ENCODE data around the gene YPEL2.

Gene YPEL2

GRCh38 chr17:59366773-59367656 is 35.6 kb downstream of the YPEL2 start (continued):
- TF ChIP-seq ZBTB6 (tag by site-specific recombination; IDR thresholded peaks at IDR 0.05) (no peak), ZNF362 (tag by site-specific recombination; IDR thresholded peaks at IDR 0.05) (no peak), ZNF133 (tag by site-specific recombination; IDR thresholded peaks at IDR 0.05) (no peak), ZNF211 (tag by site-specific recombination; IDR thresholded peaks at IDR 0.05; ENCODE audit: low read depth) (no peak), ZNF791 (tag by site-specific recombination; IDR thresholded peaks at IDR 0.05) (no peak), PRDM1 (tag by site-specific recombination; IDR thresholded peaks at IDR 0.05) (no peak), ZNF423 (tag by site-specific recombination; IDR thresholded peaks at IDR 0.05) (no peak), ZFP41 (tag by site-specific recombination; IDR thresholded peaks at IDR 0.05; ENCODE audit: borderline replicate concordance) (no peak), PRDM4 (tag by site-specific recombination; IDR thresholded peaks at IDR 0.05) (peak; percentile 92), ZNF221 (tag by site-specific recombination; IDR thresholded peaks at IDR 0.05; ENCODE audit: borderline replicate concordance) (no peak), ZBTB10 (tag by site-specific recombination; IDR thresholded peaks at IDR 0.05) (no peak), ZNF223 (tag by site-specific recombination; IDR thresholded peaks at IDR 0.05) (no peak)
- TF ChIP-seq, protein P1, sequence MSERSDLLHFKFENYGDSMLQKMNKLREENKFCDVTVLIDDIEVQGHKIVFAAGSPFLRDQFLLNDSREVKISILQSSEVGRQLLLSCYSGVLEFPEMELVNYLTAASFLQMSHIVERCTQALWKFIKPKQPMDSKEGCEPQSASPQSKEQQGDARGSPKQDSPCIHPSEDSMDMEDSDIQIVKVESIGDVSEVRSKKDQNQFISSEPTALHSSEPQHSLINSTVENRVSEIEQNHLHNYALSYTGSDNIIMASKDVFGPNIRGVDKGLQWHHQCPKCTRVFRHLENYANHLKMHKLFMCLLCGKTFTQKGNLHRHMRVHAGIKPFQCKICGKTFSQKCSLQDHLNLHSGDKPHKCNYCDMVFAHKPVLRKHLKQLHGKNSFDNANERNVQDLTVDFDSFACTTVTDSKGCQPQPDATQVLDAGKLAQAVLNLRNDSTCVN (tag by site-specific recombination; optimal IDR thresholded peaks at IDR 0.05): no peak
- TF ChIP-seq, protein P2, sequence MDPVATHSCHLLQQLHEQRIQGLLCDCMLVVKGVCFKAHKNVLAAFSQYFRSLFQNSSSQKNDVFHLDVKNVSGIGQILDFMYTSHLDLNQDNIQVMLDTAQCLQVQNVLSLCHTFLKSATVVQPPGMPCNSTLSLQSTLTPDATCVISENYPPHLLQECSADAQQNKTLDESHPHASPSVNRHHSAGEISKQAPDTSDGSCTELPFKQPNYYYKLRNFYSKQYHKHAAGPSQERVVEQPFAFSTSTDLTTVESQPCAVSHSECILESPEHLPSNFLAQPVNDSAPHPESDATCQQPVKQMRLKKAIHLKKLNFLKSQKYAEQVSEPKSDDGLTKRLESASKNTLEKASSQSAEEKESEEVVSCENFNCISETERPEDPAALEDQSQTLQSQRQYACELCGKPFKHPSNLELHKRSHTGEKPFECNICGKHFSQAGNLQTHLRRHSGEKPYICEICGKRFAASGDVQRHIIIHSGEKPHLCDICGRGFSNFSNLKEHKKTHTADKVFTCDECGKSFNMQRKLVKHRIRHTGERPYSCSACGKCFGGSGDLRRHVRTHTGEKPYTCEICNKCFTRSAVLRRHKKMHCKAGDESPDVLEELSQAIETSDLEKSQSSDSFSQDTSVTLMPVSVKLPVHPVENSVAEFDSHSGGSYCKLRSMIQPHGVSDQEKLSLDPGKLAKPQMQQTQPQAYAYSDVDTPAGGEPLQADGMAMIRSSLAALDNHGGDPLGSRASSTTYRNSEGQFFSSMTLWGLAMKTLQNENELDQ (tag by site-specific recombination; IDR thresholded peaks at IDR 0.05; ENCODE audit: low read depth): no peak
- TF ChIP-seq, protein P3, sequence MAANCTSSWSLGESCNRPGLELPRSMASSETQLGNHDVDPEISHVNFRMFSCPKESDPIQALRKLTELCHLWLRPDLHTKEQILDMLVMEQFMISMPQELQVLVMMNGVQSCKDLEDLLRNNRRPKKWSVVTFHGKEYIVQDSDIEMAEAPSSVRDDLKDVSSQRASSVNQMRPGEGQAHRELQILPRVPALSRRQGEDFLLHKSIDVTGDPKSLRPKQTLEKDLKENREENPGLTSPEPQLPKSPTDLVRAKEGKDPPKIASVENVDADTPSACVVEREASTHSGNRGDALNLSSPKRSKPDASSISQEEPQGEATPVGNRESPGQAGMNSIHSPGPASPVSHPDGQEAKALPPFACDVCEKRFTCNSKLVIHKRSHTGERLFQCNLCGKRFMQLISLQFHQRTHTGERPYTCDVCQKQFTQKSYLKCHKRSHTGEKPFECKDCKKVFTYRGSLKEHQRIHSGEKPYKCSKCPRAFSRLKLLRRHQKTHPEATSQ (tag by site-specific recombination; IDR thresholded peaks at IDR 0.05): no peak
- TF ChIP-seq, protein P4, sequence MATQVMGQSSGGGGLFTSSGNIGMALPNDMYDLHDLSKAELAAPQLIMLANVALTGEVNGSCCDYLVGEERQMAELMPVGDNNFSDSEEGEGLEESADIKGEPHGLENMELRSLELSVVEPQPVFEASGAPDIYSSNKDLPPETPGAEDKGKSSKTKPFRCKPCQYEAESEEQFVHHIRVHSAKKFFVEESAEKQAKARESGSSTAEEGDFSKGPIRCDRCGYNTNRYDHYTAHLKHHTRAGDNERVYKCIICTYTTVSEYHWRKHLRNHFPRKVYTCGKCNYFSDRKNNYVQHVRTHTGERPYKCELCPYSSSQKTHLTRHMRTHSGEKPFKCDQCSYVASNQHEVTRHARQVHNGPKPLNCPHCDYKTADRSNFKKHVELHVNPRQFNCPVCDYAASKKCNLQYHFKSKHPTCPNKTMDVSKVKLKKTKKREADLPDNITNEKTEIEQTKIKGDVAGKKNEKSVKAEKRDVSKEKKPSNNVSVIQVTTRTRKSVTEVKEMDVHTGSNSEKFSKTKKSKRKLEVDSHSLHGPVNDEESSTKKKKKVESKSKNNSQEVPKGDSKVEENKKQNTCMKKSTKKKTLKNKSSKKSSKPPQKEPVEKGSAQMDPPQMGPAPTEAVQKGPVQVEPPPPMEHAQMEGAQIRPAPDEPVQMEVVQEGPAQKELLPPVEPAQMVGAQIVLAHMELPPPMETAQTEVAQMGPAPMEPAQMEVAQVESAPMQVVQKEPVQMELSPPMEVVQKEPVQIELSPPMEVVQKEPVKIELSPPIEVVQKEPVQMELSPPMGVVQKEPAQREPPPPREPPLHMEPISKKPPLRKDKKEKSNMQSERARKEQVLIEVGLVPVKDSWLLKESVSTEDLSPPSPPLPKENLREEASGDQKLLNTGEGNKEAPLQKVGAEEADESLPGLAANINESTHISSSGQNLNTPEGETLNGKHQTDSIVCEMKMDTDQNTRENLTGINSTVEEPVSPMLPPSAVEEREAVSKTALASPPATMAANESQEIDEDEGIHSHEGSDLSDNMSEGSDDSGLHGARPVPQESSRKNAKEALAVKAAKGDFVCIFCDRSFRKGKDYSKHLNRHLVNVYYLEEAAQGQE (tag by site-specific recombination; IDR thresholded peaks at IDR 0.05): no peak

Data from HEK293 (cell line).